Measurements from ENCODE around the gene SHTN1. TPM values are rescaled to one million over a fixed set of nuclear protein-coding genes. Genes with fewer than 3 reads are reported as not detected.

Gene SHTN1
- total and polyA plus RNA-seq, 2 donors (not counting 3 experiments of a cell fraction or from before 2014, with no cell fraction given), result 4.8 to 36.5 TPM

DNA sequence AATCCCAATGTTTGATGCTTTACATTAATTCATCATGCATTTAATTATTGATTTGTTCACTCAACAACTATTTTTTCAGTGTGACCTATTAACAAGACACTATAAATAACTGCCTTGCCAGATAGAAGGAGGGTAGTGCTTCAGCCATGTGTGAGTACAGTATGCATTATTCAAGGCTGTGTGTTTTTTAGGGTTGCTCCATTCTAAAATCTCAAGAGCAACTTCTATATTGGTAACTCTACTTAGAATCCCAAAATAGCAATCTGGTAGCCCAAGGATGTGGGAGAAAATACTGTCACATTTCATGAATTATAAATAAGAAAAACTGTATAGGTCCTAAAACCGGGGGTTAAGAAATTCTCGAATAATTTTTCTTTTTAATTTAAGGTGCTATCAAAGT lies 85.8 kb downstream of the SHTN1 start:
- Histone ChIP-seq H3K9ac (replicated peaks; ENCODE audit: extremely low read depth, insufficient read depth, low read length) (no peak overlapping the region), H3K36me3 (ENCODE audit: control insufficient read depth in 2 of 2, extremely low read depth in 1 of 2, insufficient read depth in 2 of 2, low read length in 2 of 2) (peaks cover 0 to 2% of the 10 kb centered on the region in 2 experiments), H3K79me2 (ENCODE audit: control insufficient read depth, insufficient read depth, low read length) (no peaks in the 10 kb centered on the region), H3K9me3 (replicated peaks; ENCODE audit: control insufficient read depth, insufficient read depth, low read length) (no peaks in the 10 kb centered on the region), H3K4me2 (ENCODE audit: insufficient read depth, low read length) (no peak overlapping the region), H4K20me1 (replicated peaks; ENCODE audit: control insufficient read depth, extremely low read depth, insufficient read depth, low read length) (no peaks in the 10 kb centered on the region), H3K27ac (ENCODE audit: insufficient read depth, low read depth, low read length) (no peak overlapping the region), H2AFZ (ENCODE audit: low read depth, low read length) (no peak overlapping the region), H3K9me1 (replicated peaks; ENCODE audit: control insufficient read depth, extremely low read depth, insufficient read depth, low read length) (no peaks in the 10 kb centered on the region), H3K4me3 (replicated peaks in 1 of 3; ENCODE audit: insufficient read depth in 1 of 3, low read depth in 1 of 3, low read length in 3 of 3) (no peak overlapping the region), H3K4me1 (ENCODE audit: control insufficient read depth, extremely low read depth, insufficient read depth, low read length) (no peaks in the 10 kb centered on the region), H3K27me3 (ENCODE audit: control insufficient read depth in 2 of 2, insufficient read depth in 2 of 2, low read length in 2 of 2) (no peaks in the 10 kb centered on the region)
- BruUV-seq (replicated peaks), result no TSS peak
- no peak for DNase-seq (ENCODE audit: low read depth, low spot score)
- ChIA-PET CTCF (no interaction called here), POLR2A (no interaction called here)
- FAIRE-seq, result no peak
- dilution Hi-C loops (cut with MboI; ENCODE audit: extremely low pct_ligation_motif_present, low sequenced_read_pairs) (no loop called here), intact Hi-C loops (cut with micrococcal nuclease) (no loop called here)
- TF ChIP-seq JUN (IDR thresholded peaks at IDR 0.05; ENCODE audit: borderline replicate concordance, insufficient read depth, insufficient read length, low read depth), result no peak
- no peak for TF ChIP-seq EZH2 (IDR thresholded peaks at IDR 0.05; ENCODE audit: borderline replicate concordance, low read depth, low read length, severe bottlenecking)
- no peak for TF ChIP-seq POLR2A (IDR thresholded peaks at IDR 0.05; ENCODE audit: low read depth, low read length)
- TF ChIP-seq FOS (IDR thresholded peaks at IDR 0.05; ENCODE audit: borderline replicate concordance, insufficient read depth, low read length), result no peak
- TF ChIP-seq, protein P1, sequence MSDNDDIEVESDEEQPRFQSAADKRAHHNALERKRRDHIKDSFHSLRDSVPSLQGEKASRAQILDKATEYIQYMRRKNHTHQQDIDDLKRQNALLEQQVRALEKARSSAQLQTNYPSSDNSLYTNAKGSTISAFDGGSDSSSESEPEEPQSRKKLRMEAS (IDR thresholded peaks at IDR 0.05; ENCODE audit: insufficient read depth, insufficient read length), result no peak
- TF ChIP-seq, protein P2, sequence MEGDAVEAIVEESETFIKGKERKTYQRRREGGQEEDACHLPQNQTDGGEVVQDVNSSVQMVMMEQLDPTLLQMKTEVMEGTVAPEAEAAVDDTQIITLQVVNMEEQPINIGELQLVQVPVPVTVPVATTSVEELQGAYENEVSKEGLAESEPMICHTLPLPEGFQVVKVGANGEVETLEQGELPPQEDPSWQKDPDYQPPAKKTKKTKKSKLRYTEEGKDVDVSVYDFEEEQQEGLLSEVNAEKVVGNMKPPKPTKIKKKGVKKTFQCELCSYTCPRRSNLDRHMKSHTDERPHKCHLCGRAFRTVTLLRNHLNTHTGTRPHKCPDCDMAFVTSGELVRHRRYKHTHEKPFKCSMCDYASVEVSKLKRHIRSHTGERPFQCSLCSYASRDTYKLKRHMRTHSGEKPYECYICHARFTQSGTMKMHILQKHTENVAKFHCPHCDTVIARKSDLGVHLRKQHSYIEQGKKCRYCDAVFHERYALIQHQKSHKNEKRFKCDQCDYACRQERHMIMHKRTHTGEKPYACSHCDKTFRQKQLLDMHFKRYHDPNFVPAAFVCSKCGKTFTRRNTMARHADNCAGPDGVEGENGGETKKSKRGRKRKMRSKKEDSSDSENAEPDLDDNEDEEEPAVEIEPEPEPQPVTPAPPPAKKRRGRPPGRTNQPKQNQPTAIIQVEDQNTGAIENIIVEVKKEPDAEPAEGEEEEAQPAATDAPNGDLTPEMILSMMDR (IDR thresholded peaks at IDR 0.05; ENCODE audit: extremely low read depth in 1 of 2, insufficient read depth in 1 of 2, low read depth in 1 of 2, low read length in 2 of 2), result no peak

DNA sequence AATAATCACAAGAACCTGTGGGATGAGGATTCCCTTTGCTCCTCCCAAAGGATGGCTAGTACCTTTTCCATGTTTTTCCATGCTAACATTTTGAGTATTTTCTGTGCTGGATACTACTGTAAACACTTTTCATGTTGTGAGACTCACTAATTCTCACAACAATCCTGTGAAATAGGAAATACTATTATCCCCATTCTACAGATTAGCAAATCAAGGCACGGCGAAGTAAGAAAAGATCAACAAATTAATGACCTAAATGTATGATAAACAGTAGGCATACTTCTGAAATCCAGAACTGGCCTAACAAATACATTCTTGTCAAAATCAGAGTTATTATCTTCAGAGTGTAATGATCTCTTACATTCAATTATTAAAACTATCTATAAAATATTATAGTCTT lies 86.4 kb downstream of the SHTN1 start:
- Histone ChIP-seq H3K27ac (ENCODE audit: insufficient read depth, low read depth, low read length) (no peak overlapping the region), H3K27me3 (ENCODE audit: control insufficient read depth in 2 of 2, insufficient read depth in 2 of 2, low read length in 2 of 2) (no peaks in the 10 kb centered on the region), H4K20me1 (replicated peaks; ENCODE audit: control insufficient read depth, extremely low read depth, insufficient read depth, low read length) (no peaks in the 10 kb centered on the region), H3K9me1 (replicated peaks; ENCODE audit: control insufficient read depth, extremely low read depth, insufficient read depth, low read length) (no peaks in the 10 kb centered on the region), H3K9me3 (replicated peaks; ENCODE audit: control insufficient read depth, insufficient read depth, low read length) (no peaks in the 10 kb centered on the region), H3K4me2 (ENCODE audit: insufficient read depth, low read length) (no peak overlapping the region), H2AFZ (ENCODE audit: low read depth, low read length) (no peak overlapping the region), H3K79me2 (ENCODE audit: control insufficient read depth, insufficient read depth, low read length) (no peaks in the 10 kb centered on the region), H3K4me3 (replicated peaks in 1 of 3; ENCODE audit: insufficient read depth in 1 of 3, low read depth in 1 of 3, low read length in 3 of 3) (no peak overlapping the region), H3K4me1 (ENCODE audit: control insufficient read depth, extremely low read depth, insufficient read depth, low read length) (no peaks in the 10 kb centered on the region), H3K36me3 (ENCODE audit: control insufficient read depth in 2 of 2, extremely low read depth in 1 of 2, insufficient read depth in 2 of 2, low read length in 2 of 2) (peaks cover 0 to 2% of the 10 kb centered on the region in 2 experiments), H3K9ac (replicated peaks; ENCODE audit: extremely low read depth, insufficient read depth, low read length) (no peak overlapping the region)
- FAIRE-seq (no peak), DNase-seq (ENCODE audit: low read depth, low spot score) (no peak)
- POLR2A ChIA-PET, result no interaction called here
- dilution Hi-C loops (cut with MboI; ENCODE audit: extremely low pct_ligation_motif_present, low sequenced_read_pairs), result no loop called here
- CTCF ChIA-PET, result interaction anchor here (1.2 kb wide), 1 partner anchor 30 kb away, joined by 3 read pairs; no protein-coding TSS in a partner anchor
- no TSS peak for BruUV-seq (replicated peaks)
- TF ChIP-seq, protein P1 (IDR thresholded peaks at IDR 0.05; ENCODE audit: insufficient read depth, insufficient read length), result no peak
- TF ChIP-seq JUN (IDR thresholded peaks at IDR 0.05; ENCODE audit: borderline replicate concordance, insufficient read depth, insufficient read length, low read depth), result no peak
- TF ChIP-seq, protein P2 (IDR thresholded peaks at IDR 0.05; ENCODE audit: extremely low read depth in 1 of 2, insufficient read depth in 1 of 2, low read depth in 1 of 2, low read length in 2 of 2), result no peak
- no peak for TF ChIP-seq POLR2A (IDR thresholded peaks at IDR 0.05; ENCODE audit: low read depth, low read length)
- TF ChIP-seq GATA2 (IDR thresholded peaks at IDR 0.05; ENCODE audit: insufficient read depth, insufficient read length, low read depth, low read length), result no peak
- TF ChIP-seq MYC (IDR thresholded peaks at IDR 0.05; ENCODE audit: low read depth, low read length), result no peak
- no peak for TF ChIP-seq EZH2 (IDR thresholded peaks at IDR 0.05; ENCODE audit: borderline replicate concordance, low read depth, low read length, severe bottlenecking)
- no peak for TF ChIP-seq POLR2AphosphoS5 (IDR thresholded peaks at IDR 0.05; ENCODE audit: insufficient read depth, low read depth, low read length)
- TF ChIP-seq FOS (IDR thresholded peaks at IDR 0.05; ENCODE audit: borderline replicate concordance, insufficient read depth, low read length), result no peak
- intact Hi-C loops (cut with micrococcal nuclease), result no loop called here
